Tibial artery (tissue), 4 donors: Measurements from ENCODE around the gene FSTL4.
A peak's percentile ranks its signal among the peaks of the same experiment; 100 is the strongest.

Experiments
- DNase-seq, 2 donors: peaks; one replicate each; pipeline ENCODE4 v3.0.0-alpha.2; 2019
- H3K27ac ChIP-seq, 2 donors: fragments of 200-600 bp; sonication (generic) in 1 of 2; 1 replicate in 1 of 2; 2 replicates in 1 of 2; pipeline ENCODE4 v1.5.1; 2018 to 2019; ENCODE audit warnings: mild to moderate bottlenecking in 1 of 2
- H3K27me3 ChIP-seq, 2 donors: fragments of 200-600 bp; sonication (generic) in 1 of 2; one replicate each; pipeline versions ENCODE4 v1.5.1 to v1.6.0; 2016 to 2019
- H3K36me3 ChIP-seq, 3 donors: fragments of 200-600 bp; sonication (generic) in 2 of 3; one replicate each; pipeline ENCODE4 v1.5.1; 2016 to 2019; ENCODE audit warnings: mild to moderate bottlenecking in 2 of 3
- H3K4me1 ChIP-seq, 4 donors: fragments of 200-600 bp; sonication (generic) in 2 of 4; 1 replicate in 3 of 4; 2 replicates in 1 of 4; pipeline ENCODE4 v1.5.1; 2016 to 2019
- H3K4me3 ChIP-seq, 2 donors: fragments of 200-600 bp; sonication (generic) in 1 of 2; 1 replicate in 1 of 2; 2 replicates in 1 of 2; pipeline ENCODE4 v1.5.1; 2018 to 2019; ENCODE audit warnings: mild to moderate bottlenecking in 2 of 2
- H3K9me3 ChIP-seq, 3 donors: fragments of 200-600 bp; sonication (generic) in 1 of 3; one replicate each; pipeline ENCODE4 v1.5.1; 2016 to 2019
- intact Hi-C: fragments of 100-400 bp; cut with DNase I; formaldehyde crosslinking; loops from one replicate; pipeline ENCODE4 v1.15.0; 2023; ENCODE audit warnings: low total_unique reads
- TF ChIP-seq, protein P1 (sequence below), 2 experiments: fragments of 200-600 bp in 1 of 2; fragments of 450-650 bp in 1 of 2; IDR thresholded peaks; one replicate each; pipeline ENCODE4 v1.5.1; 2017 to 2019; ENCODE audit warnings: antibody characterized with exemption in 2 of 2, mild to moderate bottlenecking in 1 of 2, moderate library complexity in 1 of 2

FSTL4 gene

DNA sequence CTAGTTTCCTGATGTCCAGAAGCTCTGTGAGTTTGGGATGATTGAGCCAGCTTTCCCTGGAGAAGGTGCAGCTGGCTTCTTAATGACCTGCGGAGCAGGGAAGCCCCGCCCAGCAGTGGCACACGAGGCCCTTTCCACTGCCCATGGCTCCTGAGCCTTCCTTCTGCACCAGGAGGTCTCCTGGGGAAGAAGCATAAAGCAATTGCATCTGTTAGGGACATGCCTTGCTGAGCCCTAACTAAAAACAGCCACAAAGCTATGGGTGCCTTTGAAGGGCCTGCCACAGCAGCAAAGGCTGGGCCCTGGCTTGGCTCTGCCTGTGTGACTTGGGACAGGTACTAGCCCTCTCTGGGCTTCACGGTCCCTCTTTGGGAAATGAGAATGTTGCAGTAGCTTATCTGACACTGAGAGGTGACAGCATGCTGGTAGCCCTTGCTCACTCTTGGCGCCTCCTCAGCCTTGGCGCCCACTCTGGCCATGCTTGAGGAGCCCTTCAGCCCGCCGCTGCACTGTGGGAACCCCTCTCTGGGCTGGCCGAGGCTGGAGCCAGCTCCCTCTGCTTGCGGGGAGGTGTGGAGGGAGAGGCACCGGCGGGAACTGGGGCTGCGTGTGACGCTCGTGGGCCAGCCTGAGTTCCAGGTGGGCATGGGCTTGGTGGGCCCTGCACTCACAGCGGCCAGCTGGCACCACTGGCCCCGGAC lies 218.4 kb downstream of the FSTL4 start:
- DNase-seq, result peak in 1 of 2 donors; percentile 23
- no peaks in the 10 kb centered on the region for H3K36me3 ChIP-seq
- intact Hi-C loops, result no loop called here
- no peak overlapping the region for H3K27ac ChIP-seq
- H3K4me1 ChIP-seq, result no peaks in the 10 kb centered on the region
- H3K9me3 ChIP-seq, result no peaks in the 10 kb centered on the region
- peaks cover 0 to 27% of the 10 kb centered on the region in 2 donors for H3K27me3 ChIP-seq
- no peak overlapping the region for H3K4me3 ChIP-seq
- TF ChIP-seq, protein P1, sequence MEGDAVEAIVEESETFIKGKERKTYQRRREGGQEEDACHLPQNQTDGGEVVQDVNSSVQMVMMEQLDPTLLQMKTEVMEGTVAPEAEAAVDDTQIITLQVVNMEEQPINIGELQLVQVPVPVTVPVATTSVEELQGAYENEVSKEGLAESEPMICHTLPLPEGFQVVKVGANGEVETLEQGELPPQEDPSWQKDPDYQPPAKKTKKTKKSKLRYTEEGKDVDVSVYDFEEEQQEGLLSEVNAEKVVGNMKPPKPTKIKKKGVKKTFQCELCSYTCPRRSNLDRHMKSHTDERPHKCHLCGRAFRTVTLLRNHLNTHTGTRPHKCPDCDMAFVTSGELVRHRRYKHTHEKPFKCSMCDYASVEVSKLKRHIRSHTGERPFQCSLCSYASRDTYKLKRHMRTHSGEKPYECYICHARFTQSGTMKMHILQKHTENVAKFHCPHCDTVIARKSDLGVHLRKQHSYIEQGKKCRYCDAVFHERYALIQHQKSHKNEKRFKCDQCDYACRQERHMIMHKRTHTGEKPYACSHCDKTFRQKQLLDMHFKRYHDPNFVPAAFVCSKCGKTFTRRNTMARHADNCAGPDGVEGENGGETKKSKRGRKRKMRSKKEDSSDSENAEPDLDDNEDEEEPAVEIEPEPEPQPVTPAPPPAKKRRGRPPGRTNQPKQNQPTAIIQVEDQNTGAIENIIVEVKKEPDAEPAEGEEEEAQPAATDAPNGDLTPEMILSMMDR (IDR thresholded peaks at IDR 0.05), result no peak

DNA sequence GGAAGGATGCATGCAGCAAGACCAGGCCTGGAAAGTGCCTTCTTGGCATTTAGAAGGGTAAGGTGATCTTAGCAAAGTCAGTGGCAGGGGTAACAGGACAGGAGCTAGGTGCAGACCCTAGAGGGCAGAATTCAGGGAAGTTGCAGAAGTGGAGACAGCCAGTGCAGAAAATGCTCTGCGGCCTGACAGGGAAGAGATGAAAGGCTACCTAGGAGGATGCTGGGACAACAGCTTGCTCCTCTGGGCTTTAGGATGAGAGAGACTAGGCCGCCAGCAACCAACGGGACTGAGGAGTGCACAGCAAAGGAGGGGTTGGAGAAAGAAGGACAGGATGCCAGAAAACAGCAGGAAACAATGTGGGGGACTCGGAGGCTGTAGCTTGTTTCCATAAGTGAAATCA lies 219.9 kb downstream of the FSTL4 start:
- no peak for DNase-seq
- no peaks in the 10 kb centered on the region for H3K4me1 ChIP-seq

DNA sequence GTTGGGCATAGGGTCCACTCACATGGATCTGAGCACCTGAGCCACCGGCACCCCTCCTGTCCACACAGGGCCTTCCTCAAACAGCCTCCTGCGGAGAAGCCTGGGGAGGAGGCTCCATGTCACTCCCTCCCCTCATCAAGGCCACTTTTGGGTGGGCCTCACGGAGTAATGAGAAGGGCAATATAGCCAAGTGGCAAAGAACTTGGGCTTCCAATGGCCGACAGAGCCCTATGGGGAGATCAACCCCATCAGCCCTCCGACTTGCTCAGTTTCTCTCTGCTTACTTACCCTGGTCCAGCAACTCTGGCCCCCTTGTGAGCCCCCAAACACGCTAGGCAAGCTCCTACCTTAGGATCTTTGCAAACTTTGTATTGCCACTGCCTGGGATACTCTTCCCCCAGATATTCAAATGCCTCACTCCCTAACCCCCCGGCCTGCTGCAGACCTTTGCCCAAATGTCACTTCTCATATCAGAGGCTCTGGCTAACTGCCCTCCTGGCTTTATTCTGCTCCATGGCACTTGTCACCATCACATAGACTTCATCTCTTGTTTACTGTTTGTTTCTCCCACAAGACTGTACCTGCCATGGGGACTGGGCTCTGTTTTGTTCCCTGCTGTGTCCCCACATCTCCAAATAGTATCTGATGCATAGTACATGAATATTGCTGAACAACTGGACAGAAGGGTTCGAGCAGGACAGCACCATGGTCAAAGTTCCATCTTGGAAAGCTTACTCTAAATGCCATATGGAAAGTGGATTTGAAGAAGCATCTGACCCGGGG lies 220.8 kb downstream of the FSTL4 start:
- TF ChIP-seq, protein P1 (IDR thresholded peaks at IDR 0.05), result no peak
- DNase-seq, result peak in 1 of 2 donors; percentile 32
- Histone ChIP-seq H3K27ac (no peak overlapping the region), H3K27me3 (peaks cover 0 to 33% of the 10 kb centered on the region in 2 donors), H3K4me1 (no peaks in the 10 kb centered on the region), H3K4me3 (no peak overlapping the region), H3K9me3 (no peaks in the 10 kb centered on the region), H3K36me3 (no peaks in the 10 kb centered on the region)
- intact Hi-C loops, result no loop called here

More for the DNA sequence above, 219.9 kb downstream of the FSTL4 start:
- no peaks in the 10 kb centered on the region for H3K9me3 ChIP-seq
- H3K36me3 ChIP-seq, result no peaks in the 10 kb centered on the region
- H3K27ac ChIP-seq, result no peak overlapping the region
- TF ChIP-seq, protein P1 (IDR thresholded peaks at IDR 0.05), result no peak
- H3K4me3 ChIP-seq, result no peak overlapping the region
- peaks cover 0 to 27% of the 10 kb centered on the region in 2 donors for H3K27me3 ChIP-seq
- intact Hi-C loops, result no loop called here

DNA sequence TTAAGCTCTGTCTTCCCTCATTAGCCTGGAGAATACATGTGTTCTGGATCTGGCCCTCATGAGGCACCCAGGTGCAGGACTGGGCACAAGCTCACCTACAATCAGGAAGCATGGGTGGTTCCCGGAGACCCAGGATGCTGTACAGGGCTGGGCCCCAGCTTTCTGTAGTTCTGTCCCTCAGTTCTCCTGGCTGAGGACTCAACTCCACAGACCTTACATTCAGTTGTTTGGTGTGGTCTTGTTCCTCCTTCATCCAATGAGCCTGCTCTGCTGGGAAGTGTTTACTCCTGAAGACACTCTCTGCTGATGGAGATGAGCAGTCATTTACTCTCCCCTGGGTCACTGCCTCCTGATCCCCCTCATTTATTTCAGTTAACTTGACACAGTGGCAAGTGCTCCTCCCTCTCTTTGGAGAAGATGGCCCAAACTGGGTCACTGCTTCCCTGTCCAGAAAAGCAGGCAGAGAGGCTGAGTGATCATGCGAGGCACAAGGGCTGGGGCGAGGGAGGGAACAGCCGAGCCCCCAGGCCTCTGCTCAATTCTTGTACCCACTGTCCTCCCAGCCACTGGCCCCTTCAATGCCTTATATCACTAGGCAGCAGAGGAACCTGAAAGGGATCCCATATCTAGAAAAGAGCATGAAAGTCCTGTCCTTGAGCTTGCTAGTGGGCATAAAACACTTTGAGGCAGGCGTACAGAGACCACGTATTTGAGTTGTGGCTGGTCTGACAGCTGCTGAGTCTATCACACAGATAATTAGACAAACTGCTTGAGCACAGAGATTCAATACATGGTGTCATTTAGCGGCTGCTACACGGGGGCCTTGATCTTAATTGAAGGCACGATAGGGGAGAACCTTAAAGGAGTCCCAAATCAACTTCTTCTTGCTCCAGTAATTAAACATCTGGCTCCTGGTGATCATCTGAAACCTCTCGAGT lies 221.7 kb downstream of the FSTL4 start:
- Histone ChIP-seq H3K27me3 (peaks cover 0 to 33% of the 10 kb centered on the region in 2 donors), H3K4me3 (no peak overlapping the region), H3K36me3 (no peaks in the 10 kb centered on the region), H3K4me1 (no peaks in the 10 kb centered on the region), H3K27ac (no peak overlapping the region), H3K9me3 (no peaks in the 10 kb centered on the region)
- TF ChIP-seq, protein P1 (IDR thresholded peaks at IDR 0.05), result no peak
- intact Hi-C loops, result no loop called here
- peak in 1 of 2 donors; percentile 38 for DNase-seq

DNA sequence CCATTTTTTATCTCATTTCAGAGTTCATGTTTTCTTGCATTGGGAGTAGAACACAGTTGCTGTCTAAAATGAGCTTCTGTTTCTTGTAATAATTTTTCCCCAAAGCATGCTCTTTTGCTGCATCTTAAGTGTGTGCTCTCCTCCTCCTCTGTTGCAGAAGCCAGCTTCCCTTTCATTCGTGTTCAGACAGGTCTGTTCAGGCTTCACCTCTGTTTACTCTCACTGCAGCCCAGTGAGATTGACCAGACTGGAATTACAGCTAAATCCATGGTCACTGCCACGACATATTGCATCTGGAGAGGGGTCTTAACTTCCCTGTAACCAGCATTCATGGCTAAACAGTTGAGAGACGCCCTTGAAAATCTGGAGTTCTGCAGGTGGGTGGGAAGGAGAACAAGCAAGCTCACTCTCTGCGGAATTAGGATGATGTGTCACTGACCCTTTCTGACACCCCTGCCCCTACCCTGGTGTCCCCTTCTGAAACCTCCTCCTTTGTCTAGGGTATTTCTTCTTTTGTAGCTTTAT lies 223.2 kb downstream of the FSTL4 start:
- Histone ChIP-seq H3K27ac (no peak overlapping the region), H3K27me3 (peaks cover 0 to 42% of the 10 kb centered on the region in 2 donors), H3K36me3 (no peaks in the 10 kb centered on the region), H3K4me3 (no peak overlapping the region), H3K9me3 (no peaks in the 10 kb centered on the region), H3K4me1 (no peaks in the 10 kb centered on the region)
- TF ChIP-seq, protein P1 (IDR thresholded peaks at IDR 0.05), result no peak
- intact Hi-C loops, result no loop called here
- DNase-seq, result no peak
